ENCODE measurements around the gene RGPD8. TPM values are rescaled to one million over a fixed set of nuclear protein-coding genes. Genes with fewer than 3 reads are reported as not detected.
"Not testable (repeated sequence)": the region's sequence is repeated elsewhere in the genome, so short reads cannot be mapped to it uniquely, and the experiment has no call there.

RGPD8 gene
- total RNA-seq, 1 experiment from 2014 or later: 8.1 TPM

GRCh38 chr2:112360055-112360454 lies 73.4 kb downstream of the RGPD8 start:
- not testable (repeated sequence) for H4K91ac ChIP-seq (ENCODE audit: insufficient read length, low read depth, low read length); DNase-seq; H4K5ac ChIP-seq (ENCODE audit: insufficient read length, low read depth, low read length); H4K20me1 ChIP-seq (ENCODE audit: control insufficient read depth, insufficient read depth, insufficient read length); H3K9ac ChIP-seq (ENCODE audit: extremely low read depth, insufficient read length, low read length); H3K4me1 Mint-ChIP-seq; H3K27ac Mint-ChIP-seq; H3K79me1 ChIP-seq (ENCODE audit: insufficient read depth, low read depth, low read length, poor library complexity, severe bottlenecking); H2BK5ac ChIP-seq (ENCODE audit: insufficient read length, low read length); H2BK15ac ChIP-seq (ENCODE audit: low read depth, low read length); H3K4me2 ChIP-seq (ENCODE audit: insufficient read depth, insufficient read length, low read length); H3K56ac ChIP-seq (ENCODE audit: insufficient read length, low read depth, low read length); H3K4me1 ChIP-seq (ENCODE audit: insufficient read depth, low read length); H3K9me3 ChIP-seq (ENCODE audit: control insufficient read depth, low read depth, low read length); H2BK12ac ChIP-seq (ENCODE audit: insufficient read length, low read depth, low read length); H3K79me2 ChIP-seq (ENCODE audit: insufficient read depth, low read length); H3K27ac ChIP-seq (ENCODE audit: insufficient read length, low read depth, low read length); H3K27me3 Mint-ChIP-seq (ENCODE audit: low read depth); H3K23ac ChIP-seq (ENCODE audit: insufficient read length, low read depth, low read length); H3K27me3 ChIP-seq (ENCODE audit: insufficient read depth, low read length); H2AK5ac ChIP-seq (ENCODE audit: insufficient read length, low read length); H3K14ac ChIP-seq (ENCODE audit: insufficient read depth, low read length); H3K18ac ChIP-seq (ENCODE audit: insufficient read length, low read depth, low read length); H4K8ac ChIP-seq (replicated peaks; ENCODE audit: insufficient read length, low read depth, low read length); H3T11ph ChIP-seq (ENCODE audit: low read length); H2AFZ ChIP-seq (ENCODE audit: low read length); H2BK20ac ChIP-seq (ENCODE audit: low read depth, low read length, poor library complexity, severe bottlenecking); H3K4me3 Mint-ChIP-seq; H2BK120ac ChIP-seq (ENCODE audit: low read depth, low read length, poor library complexity, severe bottlenecking); H3K4ac ChIP-seq (ENCODE audit: low read depth, low read length); H3K23me2 ChIP-seq (ENCODE audit: insufficient read length, low read depth, low read length, poor library complexity, severe bottlenecking); H3K36me3 Mint-ChIP-seq (ENCODE audit: insufficient read depth in 1 of 3, low read depth in 3 of 3)
- WGBS (ENCODE audit: extremely low coverage, insufficient read length, low lambda C conversion rate): no CpG with 5 or more reads among the region's 7 CpGs
- peaks cover 15 to 17% of the 10 kb centered on the region in 2 experiments; a peak in 4 of 5 replicates for H3K9me3 Mint-ChIP-seq

- no CpG with 5 or more reads among the region's 2 CpGs for WGBS (ENCODE audit: extremely low coverage, insufficient read length, low lambda C conversion rate)
- H2BK15ac ChIP-seq (ENCODE audit: low read depth, low read length); H3K9me3 ChIP-seq (ENCODE audit: control insufficient read depth, low read depth, low read length); H3K18ac ChIP-seq (ENCODE audit: insufficient read length, low read depth, low read length); H3K27ac Mint-ChIP-seq; H3K27me3 Mint-ChIP-seq (ENCODE audit: low read depth); H2BK120ac ChIP-seq (ENCODE audit: low read depth, low read length, poor library complexity, severe bottlenecking); H4K5ac ChIP-seq (ENCODE audit: insufficient read length, low read depth, low read length); H3K9ac ChIP-seq (ENCODE audit: extremely low read depth, insufficient read length, low read length); H3K4me1 Mint-ChIP-seq; H3K23me2 ChIP-seq (ENCODE audit: insufficient read length, low read depth, low read length, poor library complexity, severe bottlenecking); H3K36me3 Mint-ChIP-seq (ENCODE audit: insufficient read depth in 1 of 3, low read depth in 3 of 3); H2AK5ac ChIP-seq (ENCODE audit: insufficient read length, low read length); H3K4ac ChIP-seq (ENCODE audit: low read depth, low read length); H2BK20ac ChIP-seq (ENCODE audit: low read depth, low read length, poor library complexity, severe bottlenecking); H3K79me1 ChIP-seq (ENCODE audit: insufficient read depth, low read depth, low read length, poor library complexity, severe bottlenecking); H4K20me1 ChIP-seq (ENCODE audit: control insufficient read depth, insufficient read depth, insufficient read length); H2BK12ac ChIP-seq (ENCODE audit: insufficient read length, low read depth, low read length); H3K27ac ChIP-seq (ENCODE audit: insufficient read length, low read depth, low read length); H3K27me3 ChIP-seq (ENCODE audit: insufficient read depth, low read length); H3K23ac ChIP-seq (ENCODE audit: insufficient read length, low read depth, low read length); H2BK5ac ChIP-seq (ENCODE audit: insufficient read length, low read length); H2AFZ ChIP-seq (ENCODE audit: low read length); H3K4me3 Mint-ChIP-seq; H4K91ac ChIP-seq (ENCODE audit: insufficient read length, low read depth, low read length); H3K4me2 ChIP-seq (ENCODE audit: insufficient read depth, insufficient read length, low read length); H3K4me1 ChIP-seq (ENCODE audit: insufficient read depth, low read length); DNase-seq; H3K14ac ChIP-seq (ENCODE audit: insufficient read depth, low read length); H3K56ac ChIP-seq (ENCODE audit: insufficient read length, low read depth, low read length); H3K79me2 ChIP-seq (ENCODE audit: insufficient read depth, low read length); H3T11ph ChIP-seq (ENCODE audit: low read length); H4K8ac ChIP-seq (replicated peaks; ENCODE audit: insufficient read length, low read depth, low read length): not testable (repeated sequence)
- H3K9me3 Mint-ChIP-seq: peaks cover 13 to 14% of the 10 kb centered on the region in 2 experiments; a peak in 3 of 5 replicates
Observed at GRCh38 chr2:112354335-112354734, 79.1 kb downstream of the RGPD8 start.

Measured in H9 (cell line).